ENCODE measurements around the gene TANC1. TPM values are rescaled to one million over a fixed set of nuclear protein-coding genes. Genes with fewer than 3 reads are reported as not detected.
A peak's percentile ranks its signal among the peaks of the same experiment; 100 is the strongest.

Gene TANC1
- total RNA-seq, 1 experiment from 2014 or later, result 21.1 TPM

DNA sequence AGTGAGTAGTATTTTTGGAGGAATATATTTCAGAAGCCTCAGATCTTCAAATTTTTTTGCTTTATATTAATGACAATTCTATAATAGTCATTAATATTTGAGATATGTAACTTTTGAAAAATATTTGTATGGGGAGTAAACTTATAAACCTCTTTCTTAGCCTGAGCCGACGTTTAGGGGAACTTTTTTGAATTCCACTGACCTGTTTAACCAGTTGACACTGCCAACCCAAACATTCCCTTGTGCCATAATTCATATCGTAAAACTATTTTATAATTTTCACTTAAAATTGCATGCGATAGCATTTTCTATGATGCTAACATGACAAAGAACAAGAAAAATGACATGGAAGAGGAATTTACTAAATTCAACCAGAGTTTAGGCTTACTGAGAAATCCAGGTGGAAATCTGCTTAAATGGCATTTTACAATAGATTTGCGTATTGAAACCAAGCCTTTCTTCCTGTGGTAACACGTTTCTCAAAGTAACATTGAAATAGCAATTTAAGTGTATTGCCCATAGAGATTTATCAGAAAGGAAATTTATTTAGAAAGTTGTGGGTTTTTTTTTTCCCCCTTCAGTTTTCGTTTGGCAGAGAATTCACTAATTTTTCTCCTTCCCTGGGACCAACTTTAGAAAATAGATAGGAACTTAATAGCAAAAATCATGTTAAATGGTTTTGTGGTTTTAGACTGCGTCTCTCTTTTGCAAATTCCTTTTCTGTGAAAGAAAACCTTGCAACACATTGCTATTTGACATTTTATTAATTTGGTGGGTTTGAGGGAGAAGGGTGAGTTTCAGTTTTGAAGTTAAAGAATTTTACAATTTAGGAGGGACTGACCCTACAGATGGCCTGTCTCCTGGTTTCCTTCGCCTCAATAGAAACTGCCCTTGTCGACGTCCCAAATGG, 77.4 kb downstream of the TANC1 start:
- CTCF ChIA-PET, result interaction anchor here (1.0 kb wide), 1 partner anchor 10 kb away, joined by 6 read pairs; no protein-coding TSS in a partner anchor
- no peaks in the 10 kb centered on the region for H3K27me3 Mint-ChIP-seq (ENCODE audit: insufficient read depth, unreplicated experiment)
- Histone ChIP-seq H3K27me3 (replicated peaks; ENCODE audit: control insufficient read depth, insufficient read depth, low read length) (no peaks in the 10 kb centered on the region), H3K9me3 (no peaks in the 10 kb centered on the region), H3K36me3 (ENCODE audit: control insufficient read depth, insufficient read depth, low read length) (peaks cover 1% of the 10 kb centered on the region; the same call in 1 of the 2 replicates), H3K4me3 (ENCODE audit: low read depth, low read length) (no peak overlapping the region), H3K4me1 (peaks cover 11% of the 10 kb centered on the region; the same call in 1 of the 2 replicates)
- intact Hi-C loops (cut with micrococcal nuclease; ENCODE audit: unreplicated experiment), result no loop called here
- peaks cover 14% of the 10 kb centered on the region for H3K36me3 Mint-ChIP-seq (ENCODE audit: insufficient read depth, unreplicated experiment)
- no TSS peak for BruUV-seq (replicated peaks)
- no peak for DNase-seq
- H3K27ac Mint-ChIP-seq (ENCODE audit: unreplicated experiment), result no peak overlapping the region
- TF ChIP-seq, protein P1, sequence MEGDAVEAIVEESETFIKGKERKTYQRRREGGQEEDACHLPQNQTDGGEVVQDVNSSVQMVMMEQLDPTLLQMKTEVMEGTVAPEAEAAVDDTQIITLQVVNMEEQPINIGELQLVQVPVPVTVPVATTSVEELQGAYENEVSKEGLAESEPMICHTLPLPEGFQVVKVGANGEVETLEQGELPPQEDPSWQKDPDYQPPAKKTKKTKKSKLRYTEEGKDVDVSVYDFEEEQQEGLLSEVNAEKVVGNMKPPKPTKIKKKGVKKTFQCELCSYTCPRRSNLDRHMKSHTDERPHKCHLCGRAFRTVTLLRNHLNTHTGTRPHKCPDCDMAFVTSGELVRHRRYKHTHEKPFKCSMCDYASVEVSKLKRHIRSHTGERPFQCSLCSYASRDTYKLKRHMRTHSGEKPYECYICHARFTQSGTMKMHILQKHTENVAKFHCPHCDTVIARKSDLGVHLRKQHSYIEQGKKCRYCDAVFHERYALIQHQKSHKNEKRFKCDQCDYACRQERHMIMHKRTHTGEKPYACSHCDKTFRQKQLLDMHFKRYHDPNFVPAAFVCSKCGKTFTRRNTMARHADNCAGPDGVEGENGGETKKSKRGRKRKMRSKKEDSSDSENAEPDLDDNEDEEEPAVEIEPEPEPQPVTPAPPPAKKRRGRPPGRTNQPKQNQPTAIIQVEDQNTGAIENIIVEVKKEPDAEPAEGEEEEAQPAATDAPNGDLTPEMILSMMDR (IDR thresholded peaks at IDR 0.05; ENCODE audit: insufficient read depth in 1 of 2, low read depth in 1 of 2, low read length in 1 of 2, severe bottlenecking in 1 of 2, unreplicated experiment in 1 of 2), result no peak
- H3K4me3 Mint-ChIP-seq (ENCODE audit: unreplicated experiment), result no peak overlapping the region
- H3K4me1 Mint-ChIP-seq (ENCODE audit: low read depth, unreplicated experiment), result peaks cover 16% of the 10 kb centered on the region
- H3K9me3 Mint-ChIP-seq (ENCODE audit: unreplicated experiment), result peaks cover under 1% of the 10 kb centered on the region
- POLR2A ChIA-PET, result interaction anchor here (0.7 kb wide), 1 partner anchor 24 kb away, joined by 3 read pairs; no protein-coding TSS in a partner anchor

DNA sequence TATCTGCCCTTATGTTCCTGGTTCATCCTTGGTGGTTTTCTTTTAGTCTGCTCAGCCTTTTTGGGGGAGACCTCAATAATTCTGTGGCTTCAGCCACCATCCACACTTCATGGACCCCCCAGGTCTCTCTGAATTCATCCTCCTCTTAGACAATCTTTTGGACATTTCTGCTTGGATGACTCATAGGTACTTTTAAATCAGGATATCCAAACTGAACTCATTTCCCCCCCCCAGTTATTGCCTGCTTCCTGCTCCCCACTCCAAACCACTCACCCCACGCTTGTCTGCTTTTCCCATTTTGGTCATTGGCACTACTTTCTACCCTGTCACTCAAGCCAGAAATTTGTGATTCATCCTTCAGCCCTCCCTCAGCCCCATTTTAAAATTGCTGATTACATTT, 78.5 kb downstream of the TANC1 start:
- H3K27me3 ChIP-seq (replicated peaks; ENCODE audit: control insufficient read depth, insufficient read depth, low read length), result no peaks in the 10 kb centered on the region
- H3K4me1 ChIP-seq, result peaks cover 11% of the 10 kb centered on the region; the same call in 1 of the 2 replicates
- intact Hi-C loops (cut with micrococcal nuclease; ENCODE audit: unreplicated experiment), result no loop called here
- Mint-ChIP-seq H3K27ac (ENCODE audit: unreplicated experiment) (peak overlapping the region; percentile 10), H3K27me3 (ENCODE audit: insufficient read depth, unreplicated experiment) (no peaks in the 10 kb centered on the region), H3K36me3 (ENCODE audit: insufficient read depth, unreplicated experiment) (peaks cover 14% of the 10 kb centered on the region), H3K9me3 (ENCODE audit: unreplicated experiment) (no peaks in the 10 kb centered on the region), H3K4me3 (ENCODE audit: unreplicated experiment) (no peak overlapping the region), H3K4me1 (ENCODE audit: low read depth, unreplicated experiment) (peaks cover 13% of the 10 kb centered on the region)
- DNase-seq, result no peak
- ChIA-PET POLR2A (no interaction called here), CTCF (interaction anchor here (1.0 kb wide), 1 partner anchor 11 kb away, joined by 6 read pairs; no protein-coding TSS in a partner anchor)
- no TSS peak for BruUV-seq (replicated peaks)
- peaks cover 1% of the 10 kb centered on the region; the same call in 1 of the 2 replicates for H3K36me3 ChIP-seq (ENCODE audit: control insufficient read depth, insufficient read depth, low read length)
- H3K4me3 ChIP-seq (ENCODE audit: low read depth, low read length), result no peak overlapping the region
- TF ChIP-seq, protein P1 (IDR thresholded peaks at IDR 0.05; ENCODE audit: insufficient read depth in 1 of 2, low read depth in 1 of 2, low read length in 1 of 2, severe bottlenecking in 1 of 2, unreplicated experiment in 1 of 2), result no peak
- H3K9me3 ChIP-seq, result no peaks in the 10 kb centered on the region

DNA sequence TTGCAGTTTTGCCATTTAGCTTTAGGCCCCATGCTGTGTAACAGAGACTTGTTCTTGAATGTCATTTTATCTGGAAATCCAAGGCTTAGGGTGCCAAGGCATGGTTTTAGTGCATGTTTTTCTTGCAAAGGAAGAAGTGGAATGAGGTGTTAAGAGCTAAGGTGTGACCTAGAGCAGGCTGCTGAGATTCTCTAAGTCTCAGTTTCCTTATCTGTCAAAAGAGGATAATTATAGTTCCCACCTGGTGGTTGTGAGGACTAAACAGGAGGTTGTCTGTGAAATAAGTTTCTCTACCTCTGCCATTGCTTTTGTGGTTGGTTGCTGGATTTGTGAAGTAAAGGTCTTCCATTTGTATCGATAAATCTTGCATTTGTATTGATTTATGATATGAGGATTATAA, 82.0 kb downstream of the TANC1 start:
- peaks cover 10% of the 10 kb centered on the region for H3K4me1 ChIP-seq
- H3K36me3 ChIP-seq (ENCODE audit: control insufficient read depth, insufficient read depth, low read length), result no peaks in the 10 kb centered on the region
- no peak overlapping the region for H3K4me3 ChIP-seq (ENCODE audit: low read depth, low read length)
- no peaks in the 10 kb centered on the region for H3K36me3 Mint-ChIP-seq (ENCODE audit: insufficient read depth, unreplicated experiment)
- no peaks in the 10 kb centered on the region for H3K9me3 ChIP-seq
- no peaks in the 10 kb centered on the region for H3K27me3 ChIP-seq (replicated peaks; ENCODE audit: control insufficient read depth, insufficient read depth, low read length)
- intact Hi-C loops (cut with micrococcal nuclease; ENCODE audit: unreplicated experiment), result no loop called here
- ChIA-PET POLR2A (no interaction called here), CTCF (no interaction called here)
- TF ChIP-seq, protein P1 (IDR thresholded peaks at IDR 0.05; ENCODE audit: insufficient read depth in 1 of 2, low read depth in 1 of 2, low read length in 1 of 2, severe bottlenecking in 1 of 2, unreplicated experiment in 1 of 2), result no peak
- H3K27ac Mint-ChIP-seq (ENCODE audit: unreplicated experiment), result no peak overlapping the region
- no peaks in the 10 kb centered on the region for H3K9me3 Mint-ChIP-seq (ENCODE audit: unreplicated experiment)
- no peak overlapping the region for H3K4me3 Mint-ChIP-seq (ENCODE audit: unreplicated experiment)
- no TSS peak for BruUV-seq (replicated peaks)
- peaks cover 20% of the 10 kb centered on the region for H3K4me1 Mint-ChIP-seq (ENCODE audit: low read depth, unreplicated experiment)
- no peaks in the 10 kb centered on the region for H3K27me3 Mint-ChIP-seq (ENCODE audit: insufficient read depth, unreplicated experiment)
- no peak for DNase-seq

All from Caco-2 (cell line).